ENCODE results near the gene PTPN1. TPM values are rescaled to one million over a fixed set of nuclear protein-coding genes. Genes with fewer than 3 reads are reported as not detected.

Gene PTPN1
- total RNA-seq, 1 donor = 45.3 TPM

GRCh38 chr20:50585678-50586077, 75.5 kb downstream of the PTPN1 start:
- no peak for DNase-seq (ENCODE audit: low read depth)
- no peak for TF ChIP-seq CTCF (IDR thresholded peaks at IDR 0.05; ENCODE audit: insufficient read depth, low read depth, low read length)

GRCh38 chr20:50586531-50587232, 76.5 kb downstream of the PTPN1 start:
- TF ChIP-seq CTCF (IDR thresholded peaks at IDR 0.05; ENCODE audit: insufficient read depth, low read depth, low read length) = no peak
- DNase-seq (ENCODE audit: low read depth) = no peak

More at GRCh38 chr20:50585678-50586077, 75.5 kb downstream of the PTPN1 start:
- H3K4me3 ChIP-seq (ENCODE audit: low read depth, low read length) = no peak overlapping the region

GRCh38 chr20:50587291-50587961, 77.2 kb downstream of the PTPN1 start:
- no peak overlapping the region for H3K4me3 ChIP-seq (ENCODE audit: low read depth, low read length)
- no peak for TF ChIP-seq CTCF (IDR thresholded peaks at IDR 0.05; ENCODE audit: insufficient read depth, low read depth, low read length)
- no peak for DNase-seq (ENCODE audit: low read depth)

More at GRCh38 chr20:50586531-50587232, 76.5 kb downstream of the PTPN1 start:
- H3K4me3 ChIP-seq (ENCODE audit: low read depth, low read length) = no peak overlapping the region

- peak; percentile 63 for DNase-seq (ENCODE audit: low read depth)
- no peak overlapping the region for H3K4me3 ChIP-seq (ENCODE audit: low read depth, low read length)
- peak; percentile 99 for TF ChIP-seq CTCF (IDR thresholded peaks at IDR 0.05; ENCODE audit: insufficient read depth, low read depth, low read length)
Measured at GRCh38 chr20:50588034-50588736, 78.0 kb downstream of the PTPN1 start.

GRCh38 chr20:50589548-50590347, 79.6 kb downstream of the PTPN1 start:
- TF ChIP-seq CTCF (IDR thresholded peaks at IDR 0.05; ENCODE audit: insufficient read depth, low read depth, low read length) = no peak
- no peak overlapping the region for H3K4me3 ChIP-seq (ENCODE audit: low read depth, low read length)
- DNase-seq (ENCODE audit: low read depth) = no peak

- no peak for TF ChIP-seq CTCF (IDR thresholded peaks at IDR 0.05; ENCODE audit: insufficient read depth, low read depth, low read length)
- no peak for DNase-seq (ENCODE audit: low read depth)
- no peak overlapping the region for H3K4me3 ChIP-seq (ENCODE audit: low read depth, low read length)
Measured at GRCh38 chr20:50590348-50590664, 80.1 kb downstream of the PTPN1 start.
